GM21737 (cell line): ENCODE data around the gene KLHL25.

ENCODE experiments used
- ATAC-seq: cut with Tn5 transposase; IDR thresholded peaks from one replicate; pipeline ENCODE4 v1.9.1; 2021; ENCODE audit warnings: mild to moderate bottlenecking, moderate library complexity; ENCODE audit not compliant: unreplicated experiment

Gene KLHL25

GRCh38 chr15:85749261-85750151 lies 45.2 kb downstream of the KLHL25 start:
- no peak for ATAC-seq

- ATAC-seq, result no peak
These were observed 46.0 kb downstream of the KLHL25 start for GRCh38 chr15:85748729-85749128.

GRCh38 chr15:85748176-85748575 lies 46.5 kb downstream of the KLHL25 start:
- ATAC-seq, result no peak

GRCh38 chr15:85746641-85747040 lies 48.1 kb downstream of the KLHL25 start:
- no peak for ATAC-seq

- ATAC-seq, result no peak
These were observed 49.1 kb downstream of the KLHL25 start for GRCh38 chr15:85745525-85746150.

GRCh38 chr15:85745023-85745422 lies 49.7 kb downstream of the KLHL25 start:
- ATAC-seq, result no peak

GRCh38 chr15:85744579-85744978 lies 50.1 kb downstream of the KLHL25 start:
- ATAC-seq, result no peak

GRCh38 chr15:85743392-85744055 lies 51.2 kb downstream of the KLHL25 start:
- ATAC-seq, result no peak

GRCh38 chr15:85742186-85742821 lies 52.4 kb downstream of the KLHL25 start:
- no peak for ATAC-seq

- ATAC-seq, result no peak
These were observed 53.1 kb downstream of the KLHL25 start for GRCh38 chr15:85741662-85742061.

- no peak for ATAC-seq
These were observed 53.7 kb downstream of the KLHL25 start for GRCh38 chr15:85741021-85741421.

- ATAC-seq, result no peak
These were observed 57.7 kb downstream of the KLHL25 start for GRCh38 chr15:85737061-85737460.

- ATAC-seq, result no peak
These were observed 61.3 kb downstream of the KLHL25 start for GRCh38 chr15:85733416-85733815.

- no peak for ATAC-seq
These were observed 64.5 kb downstream of the KLHL25 start for GRCh38 chr15:85730001-85730820.

GRCh38 chr15:85727068-85727467 lies 67.7 kb downstream of the KLHL25 start:
- no peak for ATAC-seq

- no peak for ATAC-seq
These were observed 68.3 kb downstream of the KLHL25 start for GRCh38 chr15:85726454-85726853.

- ATAC-seq, result no peak
These were observed 69.2 kb downstream of the KLHL25 start for GRCh38 chr15:85725564-85725963.

GRCh38 chr15:85725019-85725418 lies 69.7 kb downstream of the KLHL25 start:
- ATAC-seq, result no peak

- no peak for ATAC-seq
These were observed 70.5 kb downstream of the KLHL25 start for GRCh38 chr15:85723960-85724945.
